GM23338 (cell line): ENCODE data around the gene HDAC9.

Experiments
- CREB1 ChIP-seq: fragments of 250-450 bp; sonication (Bioruptor Pico); IDR thresholded peaks from 2 replicates; pipeline ENCODE4 v1.5.0; 2020; ENCODE audit warnings: low read depth, mild to moderate bottlenecking, moderate library complexity
- CTCF ChIP-seq, 2 experiments: fragments of 200-600 bp in 1 of 2; sonication (generic) in 1 of 2; conservative IDR thresholded peaks; 2 replicates each; pipeline versions ENCODE4 v1.5.1 to v1.6.1; 2016 to 2017; ENCODE audit warnings: antibody characterized with exemption in 2 of 2, low read depth in 2 of 2, mild to moderate bottlenecking in 2 of 2, moderate library complexity in 1 of 2
- EZH2 ChIP-seq: fragments of 200-600 bp; sonication (generic); IDR thresholded peaks from one replicate; pipeline ENCODE4 v1.8.0; 2017; ENCODE audit warnings: antibody characterized with exemption, mild to moderate bottlenecking, low read depth; ENCODE audit not compliant: unreplicated experiment
- EZH2phosphoT487 ChIP-seq: fragments of 200-600 bp; sonication (generic); IDR thresholded peaks from one replicate; pipeline ENCODE4 v1.8.1; 2018; ENCODE audit warnings: antibody characterized with exemption; ENCODE audit not compliant: unreplicated experiment
- POLR2AphosphoS5 ChIP-seq: IDR thresholded peaks from 2 replicates; pipeline ENCODE4 v1.6.1; 2016; ENCODE audit warnings: antibody characterized with exemption, low read depth
- REST ChIP-seq: IDR thresholded peaks from one replicate; pipeline ENCODE4 v1.6.1; 2018; ENCODE audit warnings: antibody characterized with exemption; ENCODE audit not compliant: unreplicated experiment
- ZNF331 ChIP-seq: fragments of 250-450 bp; sonication (Bioruptor Pico); IDR thresholded peaks from 2 replicates; pipeline ENCODE4 v1.5.0; 2020; ENCODE audit warnings: low read depth, mild to moderate bottlenecking, moderate library complexity

GRCh38 chr7:18494406-18494805 is 1.1 kb upstream of the HDAC9 start:
- TF ChIP-seq CTCF (conservative IDR thresholded peaks at IDR 0.05; ENCODE audit: low read depth in 2 of 2) (no peak), REST (no peak), POLR2AphosphoS5 (no peak), ZNF331 (no peak), EZH2phosphoT487 (no peak), CREB1 (CRISPR knock-in tag) (no peak), EZH2 (no peak)
